Osteocyte (in vitro differentiated cells): ENCODE measurements around the gene FRMPD1. TPM values are rescaled to one million over a fixed set of nuclear protein-coding genes. Genes with fewer than 3 reads are reported as not detected.

ENCODE experiments used
- DNase-seq: peaks from one replicate; pipeline ENCODE4 v3.0.0; 2021; ENCODE audit warnings: mixed read lengths; ENCODE audit not compliant: unreplicated experiment; ENCODE audit errors: extremely low spot score
- H3K27ac Mint-ChIP-seq: one replicate; pipeline ENCODE4 v1.8.0; 2021; ENCODE audit warnings: mild to moderate bottlenecking, mixed read lengths; ENCODE audit not compliant: unreplicated experiment
- H3K27me3 Mint-ChIP-seq: one replicate; pipeline ENCODE4 v1.8.0; 2021; ENCODE audit warnings: mixed read lengths; ENCODE audit not compliant: unreplicated experiment
- H3K36me3 Mint-ChIP-seq: one replicate; pipeline ENCODE4 v1.8.0; 2021; ENCODE audit warnings: mixed read lengths; ENCODE audit not compliant: unreplicated experiment
- H3K4me1 Mint-ChIP-seq: one replicate; pipeline ENCODE4 v1.8.0; 2021; ENCODE audit warnings: mixed read lengths; ENCODE audit not compliant: unreplicated experiment
- H3K4me3 Mint-ChIP-seq: one replicate; pipeline ENCODE4 v1.8.0; 2021; ENCODE audit warnings: mild to moderate bottlenecking, moderate library complexity, mixed read lengths; ENCODE audit not compliant: unreplicated experiment
- H3K9me3 Mint-ChIP-seq: one replicate; pipeline ENCODE4 v1.8.0; 2021; ENCODE audit warnings: mixed read lengths; ENCODE audit not compliant: unreplicated experiment
- total RNA-seq: library from RNA; stranded (reverse); gene quantifications from 2 replicates; pipeline ENCODE4 v1.2.1, GENCODE V29; 2021
- TF ChIP-seq, protein P1 (sequence below): fragments of 200-600 bp; sonication (generic); IDR thresholded peaks from 2 replicates; pipeline ENCODE4 v1.5.0; 2021; ENCODE audit warnings: antibody characterized with exemption, mild to moderate bottlenecking, moderate library complexity

FRMPD1 gene
- total RNA-seq, 1 donor from 2014 or later: not detected

DNA sequence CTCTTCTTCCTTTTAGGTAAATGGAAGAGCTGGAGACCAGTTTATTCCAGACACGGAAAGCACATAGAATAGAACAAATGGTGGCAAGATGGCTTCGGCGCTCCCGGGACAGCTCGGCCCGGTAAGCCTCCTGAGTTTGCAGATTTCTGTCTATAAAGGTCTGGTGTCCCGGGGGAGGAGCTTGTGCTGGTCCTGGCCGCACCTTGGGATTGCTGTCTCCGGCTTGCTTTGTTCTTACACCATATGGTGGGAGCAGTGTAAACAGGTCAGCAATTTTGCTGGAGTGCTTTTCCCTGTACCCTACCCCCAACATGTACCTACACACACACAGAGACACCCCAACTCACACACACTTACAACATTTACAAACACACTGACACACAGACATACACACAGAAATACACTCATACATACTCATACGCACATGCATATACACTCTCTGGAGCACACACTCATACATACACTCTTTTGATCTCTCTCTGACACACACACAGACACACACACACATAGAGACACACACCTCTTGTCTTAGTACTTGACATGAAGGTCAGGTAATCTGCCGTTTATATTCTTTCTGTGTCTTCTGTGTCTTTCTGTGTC lies 42.0 kb downstream of the FRMPD1 start:
- TF ChIP-seq, protein P1, sequence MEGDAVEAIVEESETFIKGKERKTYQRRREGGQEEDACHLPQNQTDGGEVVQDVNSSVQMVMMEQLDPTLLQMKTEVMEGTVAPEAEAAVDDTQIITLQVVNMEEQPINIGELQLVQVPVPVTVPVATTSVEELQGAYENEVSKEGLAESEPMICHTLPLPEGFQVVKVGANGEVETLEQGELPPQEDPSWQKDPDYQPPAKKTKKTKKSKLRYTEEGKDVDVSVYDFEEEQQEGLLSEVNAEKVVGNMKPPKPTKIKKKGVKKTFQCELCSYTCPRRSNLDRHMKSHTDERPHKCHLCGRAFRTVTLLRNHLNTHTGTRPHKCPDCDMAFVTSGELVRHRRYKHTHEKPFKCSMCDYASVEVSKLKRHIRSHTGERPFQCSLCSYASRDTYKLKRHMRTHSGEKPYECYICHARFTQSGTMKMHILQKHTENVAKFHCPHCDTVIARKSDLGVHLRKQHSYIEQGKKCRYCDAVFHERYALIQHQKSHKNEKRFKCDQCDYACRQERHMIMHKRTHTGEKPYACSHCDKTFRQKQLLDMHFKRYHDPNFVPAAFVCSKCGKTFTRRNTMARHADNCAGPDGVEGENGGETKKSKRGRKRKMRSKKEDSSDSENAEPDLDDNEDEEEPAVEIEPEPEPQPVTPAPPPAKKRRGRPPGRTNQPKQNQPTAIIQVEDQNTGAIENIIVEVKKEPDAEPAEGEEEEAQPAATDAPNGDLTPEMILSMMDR: no peak
- Mint-ChIP-seq H3K36me3 (no peaks in the 10 kb centered on the region), H3K4me1 (no peaks in the 10 kb centered on the region), H3K27me3 (peaks cover 80% of the 10 kb centered on the region), H3K9me3 (no peaks in the 10 kb centered on the region), H3K4me3 (no peak overlapping the region), H3K27ac (no peak overlapping the region)
- no peak for DNase-seq

- TF ChIP-seq, protein P1: no peak
- Mint-ChIP-seq H3K27ac (no peak overlapping the region), H3K9me3 (no peaks in the 10 kb centered on the region), H3K4me1 (no peaks in the 10 kb centered on the region), H3K4me3 (no peak overlapping the region), H3K27me3 (peaks cover 78% of the 10 kb centered on the region), H3K36me3 (no peaks in the 10 kb centered on the region)
- no peak for DNase-seq
Measured at GRCh38 chr9:37693260-37693659, 42.5 kb downstream of the FRMPD1 start.

- Mint-ChIP-seq H3K4me3 (no peak overlapping the region), H3K4me1 (no peaks in the 10 kb centered on the region), H3K9me3 (no peaks in the 10 kb centered on the region), H3K27me3 (peaks cover 72% of the 10 kb centered on the region), H3K27ac (no peak overlapping the region), H3K36me3 (no peaks in the 10 kb centered on the region)
- TF ChIP-seq, protein P1: no peak
- no peak for DNase-seq
Measured at GRCh38 chr9:37694355-37694754, 43.6 kb downstream of the FRMPD1 start.

DNA sequence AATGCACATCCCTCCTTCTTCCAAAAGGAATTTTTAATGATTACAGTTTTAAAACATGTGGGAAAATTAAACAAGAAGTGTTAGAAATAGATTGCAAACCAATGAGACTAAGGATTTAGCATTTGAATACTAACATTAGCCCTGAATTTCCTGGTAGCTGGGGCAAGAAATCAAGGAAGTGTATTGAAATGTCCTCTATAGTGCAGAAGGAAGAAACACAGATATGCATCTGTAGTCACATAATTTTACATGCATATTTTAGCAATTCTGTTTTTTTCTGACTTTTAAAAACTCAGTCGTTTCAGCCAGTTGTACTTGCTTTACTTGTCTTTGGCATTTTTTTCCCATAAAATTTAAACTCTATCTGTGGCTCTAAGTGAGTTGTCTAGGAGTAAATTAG lies 45.8 kb downstream of the FRMPD1 start:
- Mint-ChIP-seq H3K27me3 (peaks cover 72% of the 10 kb centered on the region), H3K4me1 (no peaks in the 10 kb centered on the region), H3K36me3 (no peaks in the 10 kb centered on the region), H3K27ac (no peak overlapping the region), H3K9me3 (no peaks in the 10 kb centered on the region), H3K4me3 (no peak overlapping the region)
- TF ChIP-seq, protein P1: no peak
- DNase-seq: no peak

DNA sequence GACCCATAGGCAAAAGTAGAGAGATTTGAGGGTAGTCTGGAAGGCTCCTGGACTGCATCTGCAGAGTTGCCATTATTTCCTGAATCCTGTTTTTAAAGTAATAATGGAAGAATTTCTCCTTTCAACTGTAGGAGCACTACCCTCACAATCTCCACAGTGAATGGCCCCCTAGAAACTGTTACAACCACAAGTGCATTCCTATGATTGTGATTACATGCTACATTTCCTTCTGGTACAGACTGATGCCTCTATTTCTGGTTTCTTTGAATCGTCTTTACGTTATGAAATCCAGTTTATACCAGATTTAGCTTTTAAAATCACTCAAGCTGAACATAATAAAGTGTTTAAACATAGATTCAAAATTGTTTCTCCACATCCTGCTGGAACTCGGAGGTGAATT lies 49.4 kb downstream of the FRMPD1 start:
- Mint-ChIP-seq H3K36me3 (no peaks in the 10 kb centered on the region), H3K27me3 (peaks cover 62% of the 10 kb centered on the region), H3K9me3 (no peaks in the 10 kb centered on the region), H3K4me3 (no peak overlapping the region), H3K27ac (no peak overlapping the region), H3K4me1 (no peaks in the 10 kb centered on the region)
- DNase-seq: no peak
- TF ChIP-seq, protein P1: no peak
